ENCODE data around the gene CREBL2.

Gene CREBL2

DNA sequence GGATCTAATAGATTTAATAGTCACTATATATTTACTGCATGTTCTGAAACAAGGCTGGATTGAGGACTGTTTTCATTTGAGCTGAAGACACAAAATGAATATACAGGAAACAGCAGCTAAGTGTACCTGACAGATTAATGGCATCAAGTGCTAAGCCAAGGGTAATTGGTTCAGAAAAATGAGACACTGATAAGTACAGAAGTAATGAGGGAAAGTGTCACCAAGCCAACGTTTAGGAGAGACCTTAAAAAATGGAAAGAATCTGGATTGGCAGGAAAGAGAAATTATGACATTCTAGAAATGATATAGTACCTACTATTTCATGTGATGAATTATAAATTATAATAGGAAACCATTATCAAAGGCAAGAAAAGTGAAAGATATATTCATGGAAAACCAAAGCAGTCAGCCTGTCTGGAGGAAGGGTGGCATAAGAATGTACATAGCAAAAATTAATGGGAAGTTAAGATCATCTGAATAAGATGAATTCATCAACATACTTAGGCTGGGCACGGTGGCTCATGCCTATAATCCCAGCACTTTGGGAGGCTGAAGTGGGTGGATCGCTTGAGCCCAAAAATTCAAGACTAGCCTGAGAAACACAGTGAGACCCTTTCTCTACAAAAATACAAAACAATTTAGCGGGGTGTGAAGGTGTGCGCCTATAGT, 28.0 kb upstream of the CREBL2 start:
- no peak overlapping the region for H3K4me2 ChIP-seq (ENCODE audit: low read depth, low read length, poor library complexity, severe bottlenecking)
- H3K9ac ChIP-seq (ENCODE audit: low read length), result no peak overlapping the region
- TF ChIP-seq EZH2phosphoT487 (conservative IDR thresholded peaks at IDR 0.05; ENCODE audit: low read length), result no peak
- TF ChIP-seq, protein P1, sequence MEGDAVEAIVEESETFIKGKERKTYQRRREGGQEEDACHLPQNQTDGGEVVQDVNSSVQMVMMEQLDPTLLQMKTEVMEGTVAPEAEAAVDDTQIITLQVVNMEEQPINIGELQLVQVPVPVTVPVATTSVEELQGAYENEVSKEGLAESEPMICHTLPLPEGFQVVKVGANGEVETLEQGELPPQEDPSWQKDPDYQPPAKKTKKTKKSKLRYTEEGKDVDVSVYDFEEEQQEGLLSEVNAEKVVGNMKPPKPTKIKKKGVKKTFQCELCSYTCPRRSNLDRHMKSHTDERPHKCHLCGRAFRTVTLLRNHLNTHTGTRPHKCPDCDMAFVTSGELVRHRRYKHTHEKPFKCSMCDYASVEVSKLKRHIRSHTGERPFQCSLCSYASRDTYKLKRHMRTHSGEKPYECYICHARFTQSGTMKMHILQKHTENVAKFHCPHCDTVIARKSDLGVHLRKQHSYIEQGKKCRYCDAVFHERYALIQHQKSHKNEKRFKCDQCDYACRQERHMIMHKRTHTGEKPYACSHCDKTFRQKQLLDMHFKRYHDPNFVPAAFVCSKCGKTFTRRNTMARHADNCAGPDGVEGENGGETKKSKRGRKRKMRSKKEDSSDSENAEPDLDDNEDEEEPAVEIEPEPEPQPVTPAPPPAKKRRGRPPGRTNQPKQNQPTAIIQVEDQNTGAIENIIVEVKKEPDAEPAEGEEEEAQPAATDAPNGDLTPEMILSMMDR (IDR thresholded peaks at IDR 0.05; ENCODE audit: insufficient read depth, low read length, poor library complexity, severe bottlenecking), result no peak
- H3K9me3 ChIP-seq (ENCODE audit: insufficient read depth, low read length), result no peaks in the 10 kb centered on the region
- H3K9me2 ChIP-seq (replicated peaks; ENCODE audit: insufficient read depth, low read length), result no peaks in the 10 kb centered on the region
- H3K79me2 ChIP-seq (ENCODE audit: insufficient read depth, low read length), result no peaks in the 10 kb centered on the region
- H3K27me3 ChIP-seq (ENCODE audit: low read length), result no peaks in the 10 kb centered on the region
- H3K4me3 ChIP-seq (ENCODE audit: insufficient read depth, low read length, poor library complexity, severe bottlenecking), result no peak overlapping the region
- H2AFZ ChIP-seq (ENCODE audit: low read depth, low read length, severe bottlenecking), result no peak overlapping the region
- H3K27ac ChIP-seq (ENCODE audit: low read depth, low read length), result no peak overlapping the region
- H3K36me3 ChIP-seq (ENCODE audit: low read length), result no peaks in the 10 kb centered on the region
- H3F3A ChIP-seq (ENCODE audit: insufficient read depth), result no peaks in the 10 kb centered on the region
- no peaks in the 10 kb centered on the region for H4K20me1 ChIP-seq (ENCODE audit: low read depth, low read length)

DNA sequence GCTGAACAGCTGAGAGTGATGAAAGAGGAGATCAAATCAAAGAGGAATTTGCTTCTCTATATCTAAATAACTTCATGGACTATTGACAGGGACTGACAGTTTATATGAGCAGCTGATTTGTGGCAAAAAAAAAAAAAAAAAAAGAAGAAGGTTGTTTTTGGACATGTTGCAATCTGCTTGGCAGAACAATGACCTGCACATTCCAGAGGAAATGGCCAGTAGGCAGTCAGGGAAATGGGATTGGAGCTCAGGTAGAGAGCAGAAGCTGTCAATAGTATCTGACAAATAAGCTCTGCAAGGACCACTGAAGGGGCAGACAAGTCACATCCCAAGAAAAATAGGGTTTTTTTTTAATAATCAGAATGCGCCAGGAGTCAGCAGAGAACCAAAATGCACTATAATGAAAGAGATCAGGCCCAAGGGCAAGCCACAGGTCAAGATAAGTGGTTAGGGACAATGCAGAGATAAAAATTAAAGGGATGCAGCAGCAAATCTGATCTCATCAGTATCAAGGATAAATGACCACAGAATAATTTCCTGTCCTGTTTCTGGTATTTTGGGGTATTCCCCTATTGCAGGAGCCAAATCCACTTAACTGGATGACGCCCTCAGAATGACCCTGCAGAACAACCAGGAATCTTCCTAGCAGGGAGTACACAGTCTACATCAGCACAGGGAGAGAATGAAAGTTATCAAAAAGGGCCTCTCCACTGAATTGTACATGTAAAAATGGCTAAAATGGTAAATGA, 26.4 kb upstream of the CREBL2 start:
- no peak overlapping the region for H3K9ac ChIP-seq (ENCODE audit: low read length)
- H3K27ac ChIP-seq (ENCODE audit: low read depth, low read length), result no peak overlapping the region

DNA sequence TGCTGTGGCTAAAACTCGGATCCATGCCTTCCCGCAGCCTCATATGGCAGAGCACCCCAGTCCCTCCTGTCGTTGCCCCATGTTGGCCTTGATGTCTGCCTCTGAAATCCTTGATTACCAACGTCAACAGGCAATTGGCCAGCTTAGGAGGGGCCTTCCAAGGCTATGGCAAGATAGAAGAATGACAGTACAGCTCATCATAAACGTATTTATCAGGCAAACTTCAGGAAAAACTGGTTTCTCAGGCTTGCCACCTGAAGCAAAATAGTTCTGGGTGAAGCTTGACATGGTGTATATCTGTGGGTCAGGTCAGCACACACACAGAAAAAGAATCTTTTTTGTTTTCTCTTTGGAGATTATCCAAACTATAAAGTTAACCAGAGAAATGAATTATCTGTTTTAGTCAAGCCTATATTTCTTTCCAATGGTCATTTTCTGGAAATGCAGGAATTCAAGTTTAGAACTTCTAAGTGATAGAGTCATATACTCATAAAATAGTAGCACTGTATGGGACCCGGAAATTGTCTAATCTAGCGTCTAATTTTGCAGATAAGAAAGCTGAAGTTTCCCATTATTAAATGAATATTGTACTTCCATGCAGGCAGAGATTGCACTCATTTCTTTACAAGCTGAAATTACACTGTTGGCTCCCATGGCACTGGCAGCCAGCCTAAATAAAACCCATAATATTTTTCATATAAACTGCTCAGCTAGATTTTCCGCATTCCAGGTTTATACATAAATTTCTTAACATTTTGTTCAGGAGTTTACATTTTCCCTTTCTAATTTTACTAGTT, 24.6 kb upstream of the CREBL2 start:
- Histone ChIP-seq H3K4me3 (ENCODE audit: insufficient read depth, low read length, poor library complexity, severe bottlenecking) (no peak overlapping the region), H2AFZ (ENCODE audit: low read depth, low read length, severe bottlenecking) (no peak overlapping the region), H3K36me3 (ENCODE audit: low read length) (no peaks in the 10 kb centered on the region), H3K79me2 (ENCODE audit: insufficient read depth, low read length) (no peaks in the 10 kb centered on the region), H3K9me2 (replicated peaks; ENCODE audit: insufficient read depth, low read length) (no peaks in the 10 kb centered on the region), H3K9me3 (ENCODE audit: insufficient read depth, low read length) (no peaks in the 10 kb centered on the region), H3F3A (ENCODE audit: insufficient read depth) (no peaks in the 10 kb centered on the region), H3K27ac (ENCODE audit: low read depth, low read length) (no peak overlapping the region), H4K20me1 (ENCODE audit: low read depth, low read length) (no peaks in the 10 kb centered on the region), H3K27me3 (ENCODE audit: low read length) (no peaks in the 10 kb centered on the region), H3K4me2 (ENCODE audit: low read depth, low read length, poor library complexity, severe bottlenecking) (no peak overlapping the region), H3K9ac (ENCODE audit: low read length) (no peak overlapping the region)
- TF ChIP-seq EZH2phosphoT487 (conservative IDR thresholded peaks at IDR 0.05; ENCODE audit: low read length), result no peak
- TF ChIP-seq, protein P1 (IDR thresholded peaks at IDR 0.05; ENCODE audit: insufficient read depth, low read length, poor library complexity, severe bottlenecking), result no peak

More for the DNA sequence above, 26.4 kb upstream of the CREBL2 start:
- Histone ChIP-seq H3K79me2 (ENCODE audit: insufficient read depth, low read length) (no peaks in the 10 kb centered on the region), H3K4me3 (ENCODE audit: insufficient read depth, low read length, poor library complexity, severe bottlenecking) (no peak overlapping the region), H4K20me1 (ENCODE audit: low read depth, low read length) (no peaks in the 10 kb centered on the region), H3K36me3 (ENCODE audit: low read length) (no peaks in the 10 kb centered on the region), H3K9me3 (ENCODE audit: insufficient read depth, low read length) (no peaks in the 10 kb centered on the region), H3F3A (ENCODE audit: insufficient read depth) (no peaks in the 10 kb centered on the region), H3K9me2 (replicated peaks; ENCODE audit: insufficient read depth, low read length) (no peaks in the 10 kb centered on the region), H2AFZ (ENCODE audit: low read depth, low read length, severe bottlenecking) (no peak overlapping the region), H3K4me2 (ENCODE audit: low read depth, low read length, poor library complexity, severe bottlenecking) (no peak overlapping the region), H3K27me3 (ENCODE audit: low read length) (no peaks in the 10 kb centered on the region)
- no peak for TF ChIP-seq EZH2phosphoT487 (conservative IDR thresholded peaks at IDR 0.05; ENCODE audit: low read length)
- TF ChIP-seq, protein P1 (IDR thresholded peaks at IDR 0.05; ENCODE audit: insufficient read depth, low read length, poor library complexity, severe bottlenecking), result no peak

Data from SU-DHL-6 (cell line).